H1 (cell line): ENCODE data around the gene TYRO3. TPM values are rescaled to one million over a fixed set of nuclear protein-coding genes. Genes with fewer than 3 reads are reported as not detected.
A peak's percentile ranks its signal among the peaks of the same experiment; 100 is the strongest.

Source experiments
- CTCF ChIA-PET: fragments of 300-600 bp; sonication (Branson Sonifier 250); formaldehyde crosslinking; loops from one replicate; lab custom pipeline; 2021; ENCODE audit not compliant: partially characterized antibody; lab: Charles Lee
- POLR2A ChIA-PET: fragments of 300-600 bp; sonication (Branson Sonifier 250); formaldehyde crosslinking; loops from one replicate; lab custom pipeline; 2021; ENCODE audit warnings: inconsistent platforms; ENCODE audit not compliant: partially characterized antibody; lab: Charles Lee
- DNase-seq, 2 experiments: peaks; one replicate each; pipeline versions ENCODE4 v3.0.0 to v3.0.0-alpha.2; 2010 to 2022; ENCODE audit warnings: low spot score in 2 of 2, low read depth in 1 of 2, mixed read lengths in 1 of 2
- FAIRE-seq: peaks from 2 replicates; lab custom pipeline; 2011; peaks lifted over from hg19 to GRCh38; lab: Jason Lieb, UNC
- H2AFZ ChIP-seq: 2 replicates; pipeline ENCODE4 v1.8.1; 2012; ENCODE audit warnings: low read length, inconsistent platforms
- H2AK5ac ChIP-seq: 2 replicates; pipeline ENCODE4 v1.6.1; 2013; ENCODE audit warnings: low read depth, low read length
- H2BK120ac ChIP-seq: replicated peaks from 2 replicates; pipeline ENCODE3; 2013; ENCODE audit warnings: low read depth, low read length, inconsistent platforms
- H2BK12ac ChIP-seq: 2 replicates; pipeline ENCODE4 v1.6.1; 2013; ENCODE audit warnings: low read depth, low read length
- H2BK15ac ChIP-seq: 2 replicates; pipeline ENCODE4 v1.6.1; 2013; ENCODE audit warnings: low read length
- H2BK20ac ChIP-seq: 2 replicates; pipeline ENCODE4 v1.6.1; 2013; ENCODE audit warnings: low read length
- H2BK5ac ChIP-seq: 2 replicates; pipeline ENCODE4 v1.6.1; 2013; ENCODE audit warnings: low read depth, low read length
- H3K14ac ChIP-seq: 2 replicates; pipeline ENCODE4 v1.6.1; 2013; ENCODE audit warnings: inconsistent platforms; ENCODE audit not compliant: insufficient read length
- H3K18ac ChIP-seq: 2 replicates; pipeline ENCODE4 v1.6.1; 2013; ENCODE audit warnings: low read length; ENCODE audit errors: extremely low read depth
- H3K23ac ChIP-seq: 2 replicates; pipeline ENCODE4 v1.6.1; 2013; ENCODE audit warnings: inconsistent platforms; ENCODE audit not compliant: insufficient read length
- H3K23me2 ChIP-seq: 2 replicates; pipeline ENCODE4 v1.6.1; 2013; ENCODE audit warnings: low read depth, low read length
- H3K27ac ChIP-seq: 2 replicates; pipeline ENCODE4 v1.6.1; 2011; ENCODE audit warnings: low read depth, low read length, inconsistent platforms
- H3K27me3 ChIP-seq, 4 experiments: replicated peaks in 1 of 4; 1 replicate in 1 of 4; 2 replicates in 3 of 4; pipeline versions ENCODE4 v1.6.1 to v1.8.1; 2011 to 2013; ENCODE audit warnings: low read length in 3 of 4, mild to moderate bottlenecking in 3 of 4, inconsistent platforms in 2 of 4, mixed read lengths in 2 of 4, moderate library complexity in 1 of 4; ENCODE audit not compliant: control insufficient read depth in 3 of 4, insufficient read depth in 3 of 4; ENCODE audit errors: extremely low read depth in 1 of 4
- H3K36me3 ChIP-seq, 4 experiments: 2 replicates each; pipeline versions ENCODE4 v1.6.1 to v1.8.1; 2011 to 2013; ENCODE audit warnings: mild to moderate bottlenecking in 4 of 4, low read length in 3 of 4, moderate library complexity in 2 of 4, control low read depth in 1 of 4, inconsistent platforms in 1 of 4; ENCODE audit not compliant: insufficient read depth in 4 of 4, control insufficient read depth in 2 of 4
- H3K4ac ChIP-seq: replicated peaks from 2 replicates; pipeline ENCODE3; 2013; ENCODE audit warnings: low read length, low read depth, mixed read lengths, inconsistent platforms; ENCODE audit not compliant: insufficient read length
- H3K4me1 ChIP-seq, 4 experiments: replicated peaks in 1 of 4; 1 replicate in 1 of 4; 2 replicates in 3 of 4; pipeline versions ENCODE4 v1.6.1 to v1.8.1; 2011 to 2013; ENCODE audit warnings: low read length in 3 of 4, inconsistent platforms in 2 of 4, mixed read lengths in 1 of 4; ENCODE audit not compliant: insufficient read depth in 4 of 4, control insufficient read depth in 3 of 4
- H3K4me2 ChIP-seq, 2 experiments: 2 replicates each; pipeline versions ENCODE4 v1.6.1 to v1.8.1; 2011 to 2013; ENCODE audit warnings: low read depth in 2 of 2, low read length in 2 of 2, control low read depth in 1 of 2, inconsistent platforms in 1 of 2, mild to moderate bottlenecking in 1 of 2; ENCODE audit not compliant: insufficient read depth in 1 of 2
- H3K4me3 ChIP-seq, 4 experiments: fragments of 200-600, 300-600 bp in 1 of 4; sonication (generic), shearing (Covaris generic), sonication (Bioruptor Twin) in 1 of 4; 2 replicates each; pipeline versions ENCODE4 v1.5.1 to v1.8.1; 2011 to 2016; ENCODE audit warnings: low read length in 4 of 4, low read depth in 3 of 4, control low read depth in 2 of 4, inconsistent platforms in 2 of 4, mild to moderate bottlenecking in 2 of 4, mixed read lengths in 1 of 4, moderate library complexity in 1 of 4; ENCODE audit not compliant: insufficient read depth in 2 of 4; ENCODE audit errors: extremely low read depth in 1 of 4
- H3K56ac ChIP-seq: replicated peaks from 2 replicates; pipeline ENCODE3; 2013; ENCODE audit warnings: low read depth, mild to moderate bottlenecking, mixed read lengths, low read length, inconsistent platforms; ENCODE audit not compliant: insufficient read length
- H3K79me1 ChIP-seq: 2 replicates; pipeline ENCODE4 v1.6.1; 2013; ENCODE audit warnings: low read depth, low read length, control low read depth
- H3K79me2 ChIP-seq, 2 experiments: 2 replicates each; pipeline versions ENCODE4 v1.6.1 to v1.8.1; 2012 to 2013; ENCODE audit warnings: low read length in 2 of 2, mild to moderate bottlenecking in 2 of 2, inconsistent platforms in 1 of 2; ENCODE audit not compliant: insufficient read depth in 2 of 2, control insufficient read depth in 1 of 2
- H3K9ac ChIP-seq, 4 experiments: replicated peaks in 1 of 4; 1 replicate in 1 of 4; 2 replicates in 3 of 4; pipeline versions ENCODE4 v1.6.1 to v1.8.1; 2011 to 2013; ENCODE audit warnings: low read depth in 3 of 4, low read length in 3 of 4, control low read depth in 2 of 4, mild to moderate bottlenecking in 2 of 4, moderate library complexity in 2 of 4, inconsistent platforms in 1 of 4; ENCODE audit errors: extremely low read depth in 1 of 4
- H3K9me3 ChIP-seq, 2 experiments: 2 replicates each; pipeline versions ENCODE4 v1.6.1 to v1.8.1; 2012 to 2013; ENCODE audit warnings: mild to moderate bottlenecking in 2 of 2, moderate library complexity in 2 of 2, control low read depth in 1 of 2, inconsistent platforms in 1 of 2, low read depth in 1 of 2, low read length in 1 of 2, mixed read lengths in 1 of 2; ENCODE audit not compliant: insufficient read depth in 2 of 2
- H4K20me1 ChIP-seq, 2 experiments: replicated peaks in 1 of 2; 2 replicates each; pipeline versions ENCODE3 to v1.8.1; 2011 to 2013; ENCODE audit warnings: inconsistent platforms in 2 of 2, low read length in 2 of 2, mild to moderate bottlenecking in 1 of 2; ENCODE audit not compliant: insufficient read depth in 2 of 2, control insufficient read depth in 1 of 2
- H4K5ac ChIP-seq: 2 replicates; pipeline ENCODE4 v1.6.1; 2013; ENCODE audit warnings: low read length, low read depth, mixed read lengths, inconsistent platforms; ENCODE audit not compliant: insufficient read length
- H4K8ac ChIP-seq: 2 replicates; pipeline ENCODE4 v1.8.0; 2013; ENCODE audit warnings: mild to moderate bottlenecking, moderate library complexity, low read length, inconsistent platforms; ENCODE audit not compliant: insufficient read depth; ENCODE audit errors: extremely low read depth
- H4K91ac ChIP-seq: replicated peaks from 2 replicates; pipeline ENCODE3; 2013; ENCODE audit warnings: low read length, mixed read lengths, inconsistent platforms; ENCODE audit not compliant: insufficient read length
- ATF2 ChIP-seq: IDR thresholded peaks from 2 replicates; pipeline ENCODE4 v1.6.1; 2012; ENCODE audit warnings: low read length, inconsistent platforms
- BACH1 ChIP-seq: IDR thresholded peaks from 2 replicates; pipeline ENCODE4 v1.6.1; 2012; ENCODE audit warnings: low read length, improper control_type of control experiment
- CHD1 ChIP-seq: IDR thresholded peaks from 2 replicates; pipeline ENCODE4 v1.6.1; 2012; ENCODE audit warnings: low read depth, low read length, improper control_type of control experiment
- KDM1A ChIP-seq: fragments of 200-600, 300-600 bp; sonication (generic); IDR thresholded peaks from 2 replicates; pipeline ENCODE4 v1.7.1; 2016; ENCODE audit warnings: mild to moderate bottlenecking, low read length, borderline replicate concordance
- KDM5A ChIP-seq: fragments of 200-600 bp; IDR thresholded peaks from 2 replicates; pipeline ENCODE4 v1.7.1; 2012; ENCODE audit warnings: mild to moderate bottlenecking, low read length, inconsistent platforms, mixed read lengths
- MAX ChIP-seq: IDR thresholded peaks from 2 replicates; pipeline ENCODE4 v1.6.1; 2012; ENCODE audit warnings: inconsistent platforms
- RXRA ChIP-seq: IDR thresholded peaks from 2 replicates; pipeline ENCODE4 v1.6.1; 2011; ENCODE audit warnings: low read depth, mild to moderate bottlenecking, low read length, moderate library complexity; ENCODE audit not compliant: insufficient read depth
- SRF ChIP-seq: IDR thresholded peaks from 2 replicates; pipeline ENCODE4 v1.6.1; 2011; ENCODE audit warnings: mild to moderate bottlenecking, low read depth, low read length, moderate library complexity
- WGBS, 2 experiments: shearing (Covaris generic) in 1 of 2; methylation state at CpG; one replicate each; pipeline versions ENCODE4 v1.1.6 to v1.1.7; 2013 to 2015; ENCODE audit warnings: low lambda C conversion rate in 2 of 2, mixed read lengths in 2 of 2, inconsistent platforms in 1 of 2, low coverage in 1 of 2, missing lambda C conversion rate in 1 of 2; ENCODE audit not compliant: insufficient replicate concordance in 2 of 2, insufficient coverage in 1 of 2, insufficient read length in 1 of 2; ENCODE audit errors: extremely low coverage in 1 of 2, missing lambda C conversion rate in 1 of 2; 5-methylcytosine and 5-hydroxymethylcytosine counted together
- polyA plus RNA-seq, 7 experiments: library from polyadenylated mRNA; depleted of rRNA in 3 of 7; stranded (reverse) in 5 of 7; unstranded in 2 of 7; fragments of >200 nt in 5 of 7; fragments of 200-250 nt in 2 of 7; gene quantifications; 1 replicate in 5 of 7; 2 replicates in 1 of 7; 4 replicates in 1 of 7; pipeline versions ENCODE4 v1.2.1 to v1.2.3, GENCODE V29; 2011 to 2013; ENCODE audit warnings: missing spikeins in 2 of 7, mixed read lengths in 2 of 7
- total RNA-seq: library from RNA; stranded (reverse); fragmentation: NEBNext Ultra II Directional; extraction: Animal tissue kit (Norgen Biotek cat#: 25700); gene quantifications from 2 replicates; pipeline ENCODE4 v1.2.1, GENCODE V29; 2021

The TYRO3 gene
- total and polyA plus RNA-seq, 2 of the 8 experiments (the other 6 are each of a cell fraction or from before 2014, with no cell fraction given): 82.7 to 98.8 TPM

- Histone ChIP-seq H2AK5ac (peak overlapping the region; percentile 66; the same call in 1 of the 2 replicates), H3K27ac (peak overlapping the region; percentile 94), H3K4me1 (peaks cover 26 to 53% (median 46%) of the 10 kb centered on the region in 4 experiments), H2AFZ (no peak overlapping the region), H2BK120ac (no peak overlapping the region), H2BK5ac (peak overlapping the region; percentile 94), H4K20me1 (no peaks in the 10 kb centered on the region), H3K14ac (peak overlapping the region; percentile 67), H3K9ac (peak overlapping the region in 2 of 4 experiments; percentile 20 to 71; a peak in 2 of 7 replicates), H3K4me3 (peak overlapping the region in 1 of 4 experiments; percentile 46; a peak in 1 of 8 replicates), H3K23ac (no peak overlapping the region), H3K79me1 (no peaks in the 10 kb centered on the region; the same call in none of the 2 replicates), H4K91ac (no peak overlapping the region), H2BK20ac (peak overlapping the region; percentile 28), H3K4ac (no peak overlapping the region), H3K23me2 (no peaks in the 10 kb centered on the region; the same call in none of the 2 replicates), H3K18ac (peak overlapping the region; percentile 72), H3K56ac (no peak overlapping the region), H2BK12ac (peak overlapping the region; percentile 40), H2BK15ac (peak overlapping the region; percentile 53; the same call in 1 of the 2 replicates), H3K79me2 (no peaks in the 10 kb centered on the region), H3K4me2 (peak overlapping the region; percentile 58 to 62; a peak in 2 of 4 replicates), H4K8ac (peak overlapping the region; percentile 77), H3K36me3 (peaks cover 21 to 74% (median 30%) of the 10 kb centered on the region in 4 experiments; a peak in 7 of 8 replicates), H3K27me3 (no peaks in the 10 kb centered on the region), H3K9me3 (no peaks in the 10 kb centered on the region), H4K5ac (peak overlapping the region; percentile 13)
- no peak for TF ChIP-seq RXRA
- TF ChIP-seq SRF: no peak
- TF ChIP-seq KDM5A: no peak
- TF ChIP-seq KDM1A: no peak
- no peak for TF ChIP-seq BACH1
- TF ChIP-seq CHD1: no peak
- TF ChIP-seq ATF2: no peak
- no peak for TF ChIP-seq MAX
- ChIA-PET CTCF (interaction anchor here (0.9 to 4.8 kb wide), 6 partner anchors 8 to 37 kb away, joined by 3 to 42 read pairs (median 5); partner anchors contain the start of gene TYRO3), POLR2A (interaction anchor here (0.5 to 29.7 kb wide), 9 partner anchors 4 to 207 kb away, joined by 3 to 643 read pairs (median 6); partner anchors contain the start of genes MAPKBP1, MGA, RPAP1 and TYRO3)
- WGBS, 2 experiments: 95% methylated on average over 6 of the region's 6 CpGs; no CpG with 5 or more reads in 1 of the 2 experiments
- DNase-seq: no peak
- no peak for FAIRE-seq
These were observed 8.2 kb downstream of the TYRO3 start for GRCh38 chr15:41567261-41567660.
